HCT116 (cell line): ENCODE measurements around the gene FKBP15. TPM values are rescaled to one million over a fixed set of nuclear protein-coding genes. Genes with fewer than 3 reads are reported as not detected.

Experiments used
- ATAC-seq: fragments of 200-7000 bp; cut with Tn5 transposase; 2 replicates; pipeline ENCODE4 v1.9.1; 2020; ENCODE audit warnings: mild to moderate bottlenecking, moderate library complexity
- BruUV-seq: library from RNA; stranded (reverse); fragments of 400-500 nt; replicated peaks from 2 replicates; lab custom pipeline; 2021; lab: Mats Ljungman, UMichigan
- CTCF ChIA-PET: fragments of 300-600 bp; sonication (Branson Sonifier 250); formaldehyde crosslinking; loops from one replicate; lab custom pipeline; 2021; ENCODE audit warnings: antibody characterized with exemption; lab: Charles Lee
- POLR2A ChIA-PET: fragments of 300-600, 350-600 bp; sonication (Branson Sonifier 250); formaldehyde crosslinking; loops from one replicate; lab custom pipeline; 2021; ENCODE audit warnings: antibody characterized with exemption; lab: Charles Lee
- RAD21 ChIA-PET, 2 experiments: fragments of 300-600 bp; sonication (Branson Sonifier 250); formaldehyde crosslinking; loops; one replicate each; lab custom pipeline; 2023; ENCODE audit warnings: low total read pairs in 2 of 2; ENCODE audit not compliant: uncharacterized antibody in 2 of 2, unreplicated experiment in 2 of 2, low non-redundant PET in 1 of 2; lab: Charles Lee
- DNase-seq: peaks from one replicate; pipeline ENCODE4 v3.0.0-alpha.2; 2010; ENCODE audit warnings: low read depth, low spot score
- H2AFZ ChIP-seq: fragments of 200-600 bp; shearing (Covaris generic), sonication (generic); 2 replicates; pipeline ENCODE4 v1.6.1; 2017; ENCODE audit warnings: low read depth, mixed run types, mixed read lengths, antibody characterized with exemption, low read length; ENCODE audit not compliant: poor library complexity, severe bottlenecking
- H3K27ac ChIP-seq: 2 replicates; pipeline ENCODE4 v1.5.1; 2012; ENCODE audit warnings: low read depth, low read length
- H3K27me3 ChIP-seq: fragments of 200-600 bp; sonication (generic); 2 replicates; pipeline ENCODE4 v1.6.1; 2016; ENCODE audit warnings: mixed run types, low read length, mixed read lengths; ENCODE audit not compliant: insufficient read depth
- H3K36me3 ChIP-seq, 2 experiments: fragments of 200-500 bp in 1 of 2; fragments of 200-600 bp in 1 of 2; sonication (Bioruptor generic) in 1 of 2; sonication (generic) in 1 of 2; 2 replicates each; pipeline versions ENCODE4 v1.5.1 to v1.6.1; 2014 to 2016; ENCODE audit warnings: low read length in 2 of 2, inconsistent platforms in 1 of 2, mixed read lengths in 1 of 2, mixed run types in 1 of 2; ENCODE audit not compliant: insufficient read depth in 2 of 2, control insufficient read depth in 1 of 2
- H3K4me1 ChIP-seq, 2 experiments: fragments of 200-600 bp in 1 of 2; sonication (generic) in 1 of 2; 2 replicates each; pipeline versions ENCODE4 v1.5.1 to v1.6.1; 2012 to 2017; ENCODE audit warnings: low read length in 2 of 2, inconsistent platforms in 1 of 2, mild to moderate bottlenecking in 1 of 2, mixed read lengths in 1 of 2, mixed run types in 1 of 2, moderate library complexity in 1 of 2; ENCODE audit not compliant: insufficient read depth in 2 of 2, control insufficient read depth in 1 of 2
- H3K4me2 ChIP-seq: fragments of 200-600 bp; sonication (generic); 2 replicates; pipeline ENCODE4 v1.6.1; 2017; ENCODE audit warnings: mixed run types, low read length, mixed read lengths
- H3K4me3 ChIP-seq, 2 experiments: fragments of 200-600 bp in 1 of 2; sonication (generic) in 1 of 2; replicated peaks in 1 of 2; 2 replicates each; pipeline ENCODE4 v1.5.1; 2011 to 2016; ENCODE audit warnings: low read length in 2 of 2, control low read depth in 1 of 2, low read depth in 1 of 2, mild to moderate bottlenecking in 1 of 2, mixed read lengths in 1 of 2, mixed run types in 1 of 2
- H3K79me2 ChIP-seq: fragments of 200-600 bp; sonication (generic); 2 replicates; pipeline ENCODE4 v1.6.1; 2017; ENCODE audit warnings: mild to moderate bottlenecking, mixed run types, low read length, moderate library complexity, mixed read lengths; ENCODE audit not compliant: insufficient read depth
- H3K9ac ChIP-seq: fragments of 200-600 bp; sonication (generic); 2 replicates; pipeline ENCODE4 v1.6.1; 2016; ENCODE audit warnings: low read length, mixed read lengths
- H3K9me2 ChIP-seq: fragments of 200-600 bp; sonication (generic), shearing (Covaris generic); 2 replicates; pipeline ENCODE4 v1.6.1; 2017; ENCODE audit warnings: mixed run types, mild to moderate bottlenecking, moderate library complexity; ENCODE audit not compliant: insufficient read depth
- H3K9me3 ChIP-seq, 2 experiments: fragments of 200-500 bp in 1 of 2; fragments of 200-600 bp in 1 of 2; sonication (Bioruptor generic) in 1 of 2; sonication (generic) in 1 of 2; 2 replicates each; pipeline ENCODE4 v1.6.1; 2014 to 2017; ENCODE audit warnings: low read length in 2 of 2, mixed read lengths in 2 of 2, inconsistent platforms in 1 of 2, low read depth in 1 of 2, mild to moderate bottlenecking in 1 of 2, mixed run types in 1 of 2, moderate library complexity in 1 of 2; ENCODE audit not compliant: control insufficient read depth in 1 of 2, insufficient read depth in 1 of 2
- H4K20me1 ChIP-seq: fragments of 200-600 bp; sonication (generic), shearing (Covaris generic); 2 replicates; pipeline ENCODE4 v1.6.1; 2017; ENCODE audit warnings: mixed run types, mild to moderate bottlenecking, moderate library complexity; ENCODE audit not compliant: insufficient read depth
- CEBPB ChIP-seq: IDR thresholded peaks from 2 replicates; pipeline ENCODE4 v1.6.1; 2012; ENCODE audit warnings: low read depth
- CTCF ChIP-seq, 3 experiments: fragments of 200-600 bp in 1 of 3; sonication (generic) in 1 of 3; IDR thresholded peaks in 2 of 3; conservative IDR thresholded peaks in 1 of 3; 2 replicates each; pipeline ENCODE4 v1.5.1; 2012 to 2017; ENCODE audit warnings: low read depth in 2 of 3, low read length in 2 of 3, antibody characterized with exemption in 1 of 3, borderline replicate concordance in 1 of 3, control low read depth in 1 of 3, mild to moderate bottlenecking in 1 of 3, mixed read lengths in 1 of 3, mixed run types in 1 of 3, moderate library complexity in 1 of 3; ENCODE audit not compliant: insufficient read depth in 1 of 3
- EZH2phosphoT487 ChIP-seq: fragments of 200-600 bp; IDR thresholded peaks from 2 replicates; pipeline ENCODE4 v1.6.1; 2018; ENCODE audit warnings: antibody characterized with exemption, borderline replicate concordance
- FOSL1 ChIP-seq: IDR thresholded peaks from 2 replicates; pipeline ENCODE4 v1.6.1; 2012; ENCODE audit warnings: low read depth
- REST ChIP-seq: IDR thresholded peaks from 2 replicates; pipeline ENCODE4 v1.6.1; 2012; ENCODE audit warnings: low read depth
- SIN3A ChIP-seq: IDR thresholded peaks from 2 replicates; pipeline ENCODE4 v1.6.1; 2012; ENCODE audit warnings: low read depth
- SRF ChIP-seq: IDR thresholded peaks from 2 replicates; pipeline ENCODE4 v1.6.1; 2012; ENCODE audit warnings: low read depth
- YY1 ChIP-seq: IDR thresholded peaks from 2 replicates; pipeline ENCODE4 v1.6.1; 2011; ENCODE audit warnings: low read length, low read depth, moderate library complexity, mild to moderate bottlenecking; ENCODE audit not compliant: insufficient replicate concordance; ENCODE audit errors: extremely low read depth
- intact Hi-C: fragments of 100-400 bp; cut with micrococcal nuclease; formaldehyde crosslinking; loops from 2 replicates; pipeline ENCODE4 v1.10.0; 2022
- total RNA-seq: library from RNA; stranded (reverse); gene quantifications from one replicate; pipeline ENCODE4 v1.2.1, GENCODE V29; 2021; ENCODE audit not compliant: unreplicated experiment
- TF ChIP-seq, protein P1 (sequence below): IDR thresholded peaks from 2 replicates; pipeline ENCODE4 v1.6.1; 2012
- TF ChIP-seq, protein P2 (sequence below): IDR thresholded peaks from 2 replicates; pipeline ENCODE4 v1.6.1; 2011; ENCODE audit warnings: mild to moderate bottlenecking, low read length, moderate library complexity; ENCODE audit not compliant: insufficient replicate concordance; ENCODE audit errors: extremely low read depth

FKBP15 gene
- total RNA-seq, 1 experiment from 2014 or later, result 13.8 TPM

GRCh38 chr9:113154471-113154870, 66.6 kb downstream of the FKBP15 start:
- POLR2A ChIA-PET, result no interaction called here
- no peaks in the 10 kb centered on the region for H3K79me2 ChIP-seq
- no peaks in the 10 kb centered on the region for H3K27me3 ChIP-seq
- CTCF ChIA-PET, result no interaction called here
- no peak overlapping the region for H3K9ac ChIP-seq
- H3K9me3 ChIP-seq, result no peaks in the 10 kb centered on the region
- H3K27ac ChIP-seq, result no peak overlapping the region
- H3K4me3 ChIP-seq, result no peak overlapping the region
- intact Hi-C loops, result loop anchor here (5.0 kb wide), 1 partner anchor 68 kb away; the partner anchor contains the start of genes FKBP15 and SLC31A1
- ATAC-seq (no peak), DNase-seq (no peak)
- H3K4me1 ChIP-seq, result peaks cover 11 to 23% of the 10 kb centered on the region in 2 experiments; a peak in 3 of 4 replicates
- no peak overlapping the region for H3K4me2 ChIP-seq
- BruUV-seq, result no TSS peak
- TF ChIP-seq, protein P1, sequence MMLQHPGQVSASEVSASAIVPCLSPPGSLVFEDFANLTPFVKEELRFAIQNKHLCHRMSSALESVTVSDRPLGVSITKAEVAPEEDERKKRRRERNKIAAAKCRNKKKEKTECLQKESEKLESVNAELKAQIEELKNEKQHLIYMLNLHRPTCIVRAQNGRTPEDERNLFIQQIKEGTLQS, result no peak
- TF ChIP-seq, protein P2, sequence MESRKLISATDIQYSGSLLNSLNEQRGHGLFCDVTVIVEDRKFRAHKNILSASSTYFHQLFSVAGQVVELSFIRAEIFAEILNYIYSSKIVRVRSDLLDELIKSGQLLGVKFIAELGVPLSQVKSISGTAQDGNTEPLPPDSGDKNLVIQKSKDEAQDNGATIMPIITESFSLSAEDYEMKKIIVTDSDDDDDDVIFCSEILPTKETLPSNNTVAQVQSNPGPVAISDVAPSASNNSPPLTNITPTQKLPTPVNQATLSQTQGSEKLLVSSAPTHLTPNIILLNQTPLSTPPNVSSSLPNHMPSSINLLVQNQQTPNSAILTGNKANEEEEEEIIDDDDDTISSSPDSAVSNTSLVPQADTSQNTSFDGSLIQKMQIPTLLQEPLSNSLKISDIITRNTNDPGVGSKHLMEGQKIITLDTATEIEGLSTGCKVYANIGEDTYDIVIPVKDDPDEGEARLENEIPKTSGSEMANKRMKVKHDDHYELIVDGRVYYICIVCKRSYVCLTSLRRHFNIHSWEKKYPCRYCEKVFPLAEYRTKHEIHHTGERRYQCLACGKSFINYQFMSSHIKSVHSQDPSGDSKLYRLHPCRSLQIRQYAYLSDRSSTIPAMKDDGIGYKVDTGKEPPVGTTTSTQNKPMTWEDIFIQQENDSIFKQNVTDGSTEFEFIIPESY, result no peak
- TF ChIP-seq SRF, result no peak
- TF ChIP-seq, all 23 proteins: peak for 0
- no peaks in the 10 kb centered on the region for H4K20me1 ChIP-seq
- H3K9me2 ChIP-seq, result no peaks in the 10 kb centered on the region
- no peaks in the 10 kb centered on the region; a peak in 1 of 4 replicates for H3K36me3 ChIP-seq
- no peak overlapping the region for H2AFZ ChIP-seq
- RAD21 ChIA-PET, result no interaction called here

DNA sequence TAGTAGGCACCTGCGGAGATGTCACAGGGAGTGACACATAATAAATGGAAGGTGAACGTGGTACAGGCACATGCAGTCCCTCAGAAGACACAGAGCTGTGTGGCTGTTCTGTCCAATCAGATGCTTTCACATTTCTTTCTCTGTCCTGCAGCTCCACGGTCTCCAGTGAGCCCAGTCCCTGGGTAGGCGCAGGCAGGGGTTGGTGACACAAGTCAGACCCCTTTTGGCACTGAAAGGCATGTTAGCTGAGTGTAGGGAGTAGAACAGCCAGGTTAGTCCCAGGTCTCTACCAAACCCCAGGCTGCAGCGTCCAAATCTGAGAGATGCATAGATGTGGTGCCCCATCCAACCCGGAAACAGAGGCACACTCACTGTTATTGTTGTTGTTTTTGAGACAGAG, 67.5 kb downstream of the FKBP15 start:
- intact Hi-C loops, result loop anchor here (5.0 kb wide), 1 partner anchor 69 kb away; the partner anchor contains the start of genes FKBP15 and SLC31A1
- H4K20me1 ChIP-seq, result no peaks in the 10 kb centered on the region
- no peaks in the 10 kb centered on the region for H3K27me3 ChIP-seq
- BruUV-seq, result no TSS peak
- DNase-seq, result no peak
- no peak overlapping the region for H3K9ac ChIP-seq
- no peak overlapping the region for H3K4me3 ChIP-seq
- H3K79me2 ChIP-seq, result no peaks in the 10 kb centered on the region
- H3K9me2 ChIP-seq, result no peaks in the 10 kb centered on the region
- no peak overlapping the region for H3K4me2 ChIP-seq
- ATAC-seq, result no peak
- H3K4me1 ChIP-seq, result peaks cover 11 to 23% of the 10 kb centered on the region in 2 experiments; a peak in 3 of 4 replicates
- no peaks in the 10 kb centered on the region; a peak in 1 of 4 replicates for H3K36me3 ChIP-seq
- ChIA-PET RAD21 (no interaction called here), CTCF (no interaction called here), POLR2A (no interaction called here)
- no peaks in the 10 kb centered on the region for H3K9me3 ChIP-seq
- H2AFZ ChIP-seq, result no peak overlapping the region
- no peak overlapping the region for H3K27ac ChIP-seq
- no peak for TF ChIP-seq YY1
- TF ChIP-seq FOSL1, result no peak
- TF ChIP-seq SIN3A, result no peak
- TF ChIP-seq, protein P1, result no peak
- TF ChIP-seq CTCF (IDR thresholded peaks at IDR 0.05 in 2 of 3, conservative IDR thresholded peaks at IDR 0.05 in 1 of 3; ENCODE audit: borderline replicate concordance in 1 of 3, insufficient read depth in 1 of 3, low read depth in 2 of 3, low read length in 2 of 3), result no peak
- no peak for TF ChIP-seq REST
- no peak for TF ChIP-seq CEBPB
- no peak for TF ChIP-seq EZH2phosphoT487
